Measurements from ENCODE around the gene SLC40A1.

GRCh38 chr2:189583227-189584198, 2.9 kb upstream of the SLC40A1 start:
- TF ChIP-seq CTCF (conservative IDR thresholded peaks at IDR 0.05; ENCODE audit: low read depth, low read length) (no peak), EZH2 (IDR thresholded peaks at IDR 0.05; ENCODE audit: low read length, unreplicated experiment) (no peak)

All from PC-3 (cell line).